GM13976 (cell line): Measurements from ENCODE around the gene DACH2.

Experiments
- DNase-seq: peaks from one replicate; pipeline ENCODE4 v3.0.0; 2012; ENCODE audit warnings: low spot score
- CTCF ChIP-seq: IDR thresholded peaks from 2 replicates; pipeline ENCODE4 v1.5.1; 2012; ENCODE audit warnings: borderline replicate concordance, mild to moderate bottlenecking; ENCODE audit not compliant: insufficient read depth; ENCODE audit errors: extremely low read depth, missing control alignments, control extremely low read depth
- in situ Hi-C: fragments of 300-500 bp; cut with MboI; formaldehyde crosslinking; loops from one replicate; pipeline ENCODE4 v1.12.0; 2022; ENCODE audit warnings: low sequenced_read_pairs, mixed read lengths, inconsistent platforms; ENCODE audit not compliant: unreplicated experiment

DACH2 gene

GRCh38 chrX:86241547-86241946, 93.3 kb downstream of the DACH2 start:
- in situ Hi-C loops: no loop called here

GRCh38 chrX:86263526-86263925, 115.3 kb downstream of the DACH2 start:
- no peak for TF ChIP-seq CTCF
- in situ Hi-C loops: no loop called here
- DNase-seq: no peak

More at GRCh38 chrX:86241547-86241946, 93.3 kb downstream of the DACH2 start:
- no peak for TF ChIP-seq CTCF
- DNase-seq: no peak

GRCh38 chrX:86295293-86295692, 147.0 kb downstream of the DACH2 start:
- no peak for DNase-seq
- in situ Hi-C loops: no loop called here
- TF ChIP-seq CTCF: no peak

- in situ Hi-C loops: no loop called here
- no peak for TF ChIP-seq CTCF
- DNase-seq: no peak
Measured at GRCh38 chrX:86322913-86323312, 174.7 kb downstream of the DACH2 start.

- DNase-seq: no peak
- in situ Hi-C loops: no loop called here
- no peak for TF ChIP-seq CTCF
Measured at GRCh38 chrX:86329174-86329573, 180.9 kb downstream of the DACH2 start.

GRCh38 chrX:86348669-86349068, 200.4 kb downstream of the DACH2 start:
- no peak for DNase-seq
- no peak for TF ChIP-seq CTCF
- in situ Hi-C loops: no loop called here

GRCh38 chrX:86349115-86349514, 200.9 kb downstream of the DACH2 start:
- TF ChIP-seq CTCF: no peak
- in situ Hi-C loops: no loop called here
- no peak for DNase-seq
